Fibroblast of skin of abdomen (primary cell): ENCODE data around the gene TIPIN.
"Not testable (repeated sequence)": the region's sequence is repeated elsewhere in the genome, so short reads cannot be mapped to it uniquely, and the experiment has no call there.

Experiments used
- DNase-seq: peaks from one replicate; pipeline ENCODE4 v3.0.0-alpha.2; 2013

TIPIN gene

DNA sequence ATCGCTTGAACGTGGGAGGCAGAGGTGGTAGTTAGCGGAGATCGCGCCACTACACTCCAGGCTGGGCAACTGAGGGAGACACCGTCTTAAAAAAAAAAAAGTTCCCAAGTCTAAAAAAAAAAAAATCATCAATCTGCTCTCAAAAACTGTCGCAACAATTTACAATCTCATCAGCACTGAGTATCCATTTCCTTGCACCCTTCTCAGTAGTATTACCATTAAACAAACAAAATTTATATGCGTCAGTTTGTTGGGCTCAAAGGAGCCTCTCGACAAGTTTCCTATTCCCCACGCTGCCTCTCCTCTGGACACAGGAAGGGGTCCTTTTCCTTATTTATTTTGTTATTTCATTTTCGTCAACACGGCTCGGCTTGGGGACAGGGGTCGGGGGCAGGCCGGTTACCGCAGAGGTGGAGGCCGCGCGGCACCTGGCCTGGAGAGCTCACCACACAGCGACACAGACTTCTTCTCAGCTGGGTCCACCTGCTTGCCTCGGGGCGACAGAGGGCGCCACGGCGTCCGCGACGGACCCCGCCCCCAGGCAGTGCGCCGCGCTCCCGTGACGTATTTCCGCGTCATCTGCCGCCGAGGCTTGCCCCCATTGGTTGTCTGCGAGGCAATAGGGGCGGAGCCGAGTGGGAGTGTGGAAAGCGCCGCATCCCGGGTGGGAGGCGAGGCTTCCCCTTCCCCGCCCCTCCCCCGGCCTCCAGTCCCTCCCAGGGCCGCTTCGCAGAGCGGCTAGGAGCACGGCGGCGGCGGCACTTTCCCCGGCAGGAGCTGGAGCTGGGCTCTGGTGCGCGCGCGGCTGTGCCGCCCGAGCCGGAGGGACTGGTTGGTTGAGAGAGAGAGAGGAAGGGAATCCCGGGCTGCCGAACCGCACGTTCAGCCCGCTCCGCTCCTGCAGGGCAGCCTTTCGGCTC, 30.0 kb upstream of the TIPIN start, which contains the start of gene MAP2K1:
MAP2K1 (plus strand) TSS at position 709 of the 920 bp plus-strand sequence. CDS start 436 bp downstream, outside the sequence.
- peak; percentile 97 for DNase-seq

DNA sequence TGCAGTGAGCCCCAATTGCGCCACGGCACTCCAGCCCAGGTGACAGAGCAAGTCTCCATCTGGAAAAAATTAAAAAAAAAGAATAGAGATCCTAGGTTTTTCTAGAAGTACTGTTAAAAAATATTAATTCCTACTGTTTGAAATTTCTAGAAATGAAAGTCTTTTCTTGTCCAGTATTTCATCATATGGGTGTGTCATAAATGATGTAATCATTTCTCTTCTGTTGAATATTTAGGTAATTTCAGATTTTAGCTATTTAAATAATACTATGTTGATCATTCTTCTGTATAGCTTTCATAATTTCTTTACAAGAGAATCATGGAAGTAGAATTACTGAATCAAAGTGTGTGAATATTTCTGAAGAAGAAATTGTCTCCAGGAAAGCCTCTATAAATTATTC, 24.9 kb upstream of the TIPIN start:
- not testable (repeated sequence) for DNase-seq

DNA sequence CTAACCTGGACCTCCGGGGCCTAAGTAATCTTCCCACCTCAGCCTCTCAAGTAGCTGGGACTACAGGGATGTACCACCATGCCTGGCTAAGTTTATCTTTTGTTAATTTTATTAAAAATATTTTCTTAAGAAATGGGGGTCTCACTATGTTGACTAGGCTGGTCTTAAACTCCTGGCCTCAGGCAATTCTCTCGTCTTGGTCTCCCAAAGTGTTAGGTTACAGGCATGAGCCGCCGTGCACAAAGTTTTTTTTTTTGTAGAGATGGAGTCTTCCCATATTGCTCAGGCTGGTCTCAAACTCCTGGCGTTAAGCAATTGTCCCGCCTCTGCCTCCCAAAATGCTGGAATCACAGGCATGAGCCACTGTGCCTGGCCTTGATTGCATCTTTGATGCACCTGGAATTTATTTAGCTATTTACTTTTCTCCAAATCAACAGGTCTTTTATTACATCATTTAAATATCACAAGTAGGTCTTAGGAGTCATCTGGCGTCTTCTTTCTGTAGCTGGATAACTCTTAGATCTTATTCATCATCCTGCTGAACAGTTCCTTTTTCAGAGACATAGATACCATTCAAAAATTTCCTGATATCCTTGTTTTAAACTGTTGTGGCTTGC, 22.4 kb upstream of the TIPIN start:
- no peak for DNase-seq

DNA sequence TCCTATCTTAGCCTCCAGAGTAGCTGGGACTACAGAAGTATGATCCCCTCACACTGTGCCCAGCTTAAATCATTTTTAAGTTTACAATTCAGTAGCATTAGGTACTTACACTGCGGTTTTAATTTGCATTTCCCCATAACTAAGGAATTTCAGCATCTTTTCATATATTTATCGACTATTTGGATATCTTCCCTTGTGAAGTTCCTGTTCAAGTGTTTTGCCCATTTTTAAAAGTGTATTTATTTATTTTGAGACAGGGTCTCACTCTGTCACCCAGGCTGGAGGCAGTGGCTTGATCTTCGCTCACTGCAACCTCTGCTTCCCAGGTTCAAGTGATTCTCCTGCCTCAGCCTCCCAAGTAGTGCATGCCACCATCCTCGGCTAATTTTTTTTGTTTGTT, 17.7 kb upstream of the TIPIN start:
- DNase-seq, result no peak

DNA sequence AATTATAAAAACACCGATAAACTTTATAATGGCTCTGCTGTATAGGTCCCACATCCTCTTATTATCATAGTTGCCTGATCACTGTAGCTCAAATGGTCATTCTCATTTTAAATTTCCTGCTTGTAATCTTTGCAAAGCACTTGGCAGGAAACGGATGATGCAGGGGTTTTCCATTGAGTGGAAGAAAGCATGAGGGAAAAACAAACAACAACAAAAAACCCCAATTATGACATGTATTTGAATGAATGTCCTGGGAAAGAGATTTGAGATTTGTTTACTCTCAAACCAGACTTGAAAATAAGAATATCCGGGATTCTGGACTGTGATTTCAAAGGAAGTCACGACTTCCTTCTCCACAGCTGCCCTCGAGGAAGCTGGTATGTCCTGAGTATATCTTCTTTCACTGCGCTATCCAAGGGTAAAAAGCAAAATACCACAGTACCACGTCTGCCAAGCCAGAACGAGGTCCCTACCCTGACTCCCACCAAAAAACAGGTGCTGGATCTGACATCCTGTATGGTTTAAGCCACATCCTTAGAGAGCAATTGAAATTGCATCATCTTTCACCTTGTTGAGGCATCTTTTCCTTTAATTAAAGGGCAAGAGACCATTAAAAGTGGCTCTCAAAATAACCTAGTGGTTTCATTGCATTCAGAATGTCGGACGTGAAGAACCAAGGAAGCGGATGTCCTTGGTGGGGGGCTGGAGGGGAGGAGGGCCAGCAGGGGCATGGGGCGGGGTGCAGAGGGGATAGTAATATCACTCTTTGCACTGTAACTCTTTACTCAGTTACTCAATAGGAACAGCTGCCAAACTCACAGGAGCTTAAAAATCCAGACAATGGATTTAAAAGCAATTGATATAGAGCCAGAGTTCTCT, 13.5 kb upstream of the TIPIN start:
- DNase-seq, result peak; percentile 4

DNA sequence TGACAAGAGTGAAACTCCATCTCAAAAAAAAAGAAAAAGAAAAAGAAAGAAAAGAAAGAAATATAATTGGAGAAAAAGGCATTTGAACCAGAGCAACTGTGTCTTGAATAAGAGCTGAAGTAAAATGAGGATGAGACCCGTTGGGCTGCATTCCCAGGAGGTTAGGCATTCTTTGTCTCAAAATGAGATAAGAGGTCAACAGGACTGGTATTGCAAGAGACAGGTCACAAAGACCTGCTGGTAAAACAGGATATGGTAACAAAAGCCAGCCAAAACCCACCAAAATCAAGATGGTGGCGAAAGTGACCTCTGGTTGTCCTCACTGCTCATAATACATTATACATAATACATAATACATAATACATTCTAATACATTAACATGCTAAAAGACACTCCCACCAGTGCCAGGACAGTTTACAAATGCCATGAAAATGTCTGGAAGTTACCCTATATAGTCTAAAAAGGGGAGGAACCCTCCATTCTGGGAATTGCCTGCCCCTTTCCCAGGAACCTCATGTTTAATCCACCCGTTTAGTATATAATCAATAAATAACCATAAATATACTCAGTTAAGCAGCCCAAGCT, 8.6 kb upstream of the TIPIN start:
- no peak for DNase-seq

DNA sequence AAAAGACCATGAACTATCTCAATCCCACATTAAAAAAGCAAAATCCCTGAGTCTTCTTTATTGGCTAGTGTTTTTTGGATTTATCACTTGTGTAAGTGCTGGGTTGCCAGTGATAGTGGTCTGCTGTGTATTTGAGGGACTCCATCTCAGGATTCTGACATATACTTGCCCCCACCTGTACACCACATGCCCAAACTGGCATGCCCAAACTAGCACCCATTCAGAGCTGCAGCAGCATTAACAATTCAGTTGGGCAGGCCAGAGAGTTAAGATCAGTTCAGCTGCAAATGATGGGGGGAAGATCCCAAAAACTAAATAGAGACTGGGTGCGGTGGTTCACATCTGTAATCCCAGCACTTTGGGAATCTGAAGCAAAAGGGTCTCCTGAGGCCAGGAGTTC, 6.3 kb upstream of the TIPIN start:
- DNase-seq, result no peak

DNA sequence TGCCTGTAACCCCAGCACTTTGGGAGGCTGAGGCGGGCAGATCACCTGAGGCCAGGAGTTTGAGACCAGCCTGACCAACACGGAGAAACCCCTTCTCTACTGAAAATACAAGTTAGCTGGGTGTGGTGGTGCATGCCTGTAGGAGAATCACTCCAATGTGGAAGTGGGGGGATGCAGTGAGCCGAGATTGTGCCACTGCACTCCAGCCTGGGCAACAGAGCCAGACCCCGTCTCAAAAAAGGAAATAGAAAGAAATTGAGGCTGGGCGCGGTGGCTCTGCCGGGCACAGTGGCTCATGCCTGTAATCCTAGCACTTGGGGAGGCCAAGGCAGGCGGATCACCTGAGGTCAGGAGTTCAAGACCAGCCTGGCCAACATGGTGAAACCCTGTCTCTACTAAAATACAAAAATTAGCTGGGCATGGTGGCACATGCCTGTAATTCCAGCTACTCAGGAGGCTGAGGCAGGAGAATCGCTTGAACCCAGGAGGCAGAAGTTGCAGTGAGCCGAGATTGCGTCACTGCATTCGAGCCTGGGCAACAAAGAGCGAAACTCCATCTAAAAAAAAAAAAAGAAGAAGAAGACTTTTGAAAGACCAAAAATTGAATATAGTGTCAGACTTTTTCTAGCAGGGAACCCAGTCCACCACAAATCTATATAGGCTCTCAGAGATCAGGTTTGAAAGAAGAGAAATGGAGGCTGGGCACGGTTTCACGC, 5.4 kb upstream of the TIPIN start:
- not testable (repeated sequence) for DNase-seq

DNA sequence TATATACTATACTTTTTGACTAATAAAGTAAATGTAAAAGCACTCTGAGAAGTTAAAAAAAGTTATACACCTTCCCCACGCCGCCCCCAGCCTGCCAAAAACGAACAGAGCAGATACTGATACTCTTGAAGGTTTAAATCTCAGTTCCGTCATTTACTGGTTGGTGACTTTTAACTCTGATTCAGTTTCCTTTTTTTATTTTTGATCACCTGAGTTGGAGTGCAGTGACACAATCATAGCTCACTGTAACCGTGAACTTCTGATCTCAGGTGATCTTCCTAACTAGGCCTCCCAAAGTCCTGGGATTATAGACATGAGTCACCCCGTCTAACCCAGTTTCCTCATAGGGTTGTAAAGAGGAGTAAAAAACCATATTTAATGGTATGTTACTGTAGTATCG, 3.3 kb upstream of the TIPIN start:
- DNase-seq, result no peak

DNA sequence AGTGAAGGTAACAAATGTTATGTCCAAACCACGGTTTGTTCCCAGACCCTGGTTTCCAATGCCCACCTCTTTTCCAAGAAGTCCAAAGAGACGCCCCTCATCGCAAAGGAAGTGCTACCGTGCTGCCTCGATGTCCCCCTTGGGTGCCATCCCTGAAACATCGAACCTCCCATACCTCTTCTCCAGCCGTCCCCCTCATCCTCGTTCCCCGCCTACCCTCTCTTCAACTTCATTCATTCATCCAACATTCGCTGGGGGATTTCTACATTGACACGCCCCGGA, 467 bp downstream of the TIPIN start:
- DNase-seq, result no peak

DNA sequence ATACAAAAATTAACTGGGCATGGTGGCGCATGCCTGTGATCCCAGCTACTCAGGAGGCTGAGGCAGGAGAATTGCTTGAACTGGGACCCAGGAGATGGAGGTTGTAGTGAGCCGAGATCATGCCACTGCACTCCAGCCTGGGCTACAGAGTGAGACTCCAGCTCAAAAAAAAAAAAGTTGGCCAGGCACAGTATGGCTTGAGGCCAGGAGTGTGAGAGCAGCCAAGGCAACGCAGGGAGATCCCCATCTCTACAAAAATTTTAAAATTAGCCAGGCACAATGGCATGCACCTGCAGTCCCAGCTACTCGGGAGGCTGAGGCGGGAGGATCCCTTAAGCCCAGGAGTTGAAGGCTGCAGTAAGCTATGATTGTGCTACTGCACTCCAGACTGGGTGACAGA, 8.0 kb downstream of the TIPIN start:
- not testable (repeated sequence) for DNase-seq

DNA sequence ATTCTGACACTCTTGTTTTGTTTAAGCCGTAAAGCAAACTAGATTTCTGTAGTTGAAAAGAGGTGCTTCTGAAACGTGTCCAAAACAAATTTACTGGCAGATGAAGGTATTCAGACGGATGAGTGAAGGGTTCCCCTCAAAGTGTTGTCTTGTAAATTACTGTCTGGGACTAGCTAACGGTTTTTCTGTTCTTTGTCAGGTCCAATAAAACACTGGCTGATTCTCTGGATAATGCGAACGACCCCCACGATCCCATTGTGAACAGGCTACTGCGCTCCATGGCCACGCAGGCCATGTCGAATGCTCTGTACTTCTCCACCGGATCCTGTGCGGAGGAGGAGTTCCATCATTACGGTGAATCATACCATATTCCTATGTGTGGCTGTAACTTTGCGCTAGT, 27.7 kb downstream of the TIPIN start:
- no peak for DNase-seq

DNA sequence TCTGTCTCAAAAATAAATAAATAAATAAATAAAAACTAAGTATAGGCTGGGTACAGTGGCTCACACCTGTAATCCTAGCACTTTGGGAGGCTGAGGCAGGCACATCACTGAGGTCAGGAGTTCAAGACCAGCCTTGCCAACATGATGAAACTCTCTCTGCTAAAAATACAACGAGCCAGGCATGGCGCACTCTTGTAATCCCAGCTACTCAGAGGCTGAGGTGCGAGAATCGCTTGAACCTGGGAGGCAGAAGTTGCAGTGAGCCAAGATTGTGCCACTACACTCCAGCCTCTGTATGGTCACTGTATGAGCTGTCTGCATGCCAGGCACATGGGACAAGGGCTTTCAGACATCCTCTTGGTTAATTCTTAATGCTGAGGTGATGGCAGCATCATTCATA, 28.7 kb downstream of the TIPIN start:
- DNase-seq, result no peak

DNA sequence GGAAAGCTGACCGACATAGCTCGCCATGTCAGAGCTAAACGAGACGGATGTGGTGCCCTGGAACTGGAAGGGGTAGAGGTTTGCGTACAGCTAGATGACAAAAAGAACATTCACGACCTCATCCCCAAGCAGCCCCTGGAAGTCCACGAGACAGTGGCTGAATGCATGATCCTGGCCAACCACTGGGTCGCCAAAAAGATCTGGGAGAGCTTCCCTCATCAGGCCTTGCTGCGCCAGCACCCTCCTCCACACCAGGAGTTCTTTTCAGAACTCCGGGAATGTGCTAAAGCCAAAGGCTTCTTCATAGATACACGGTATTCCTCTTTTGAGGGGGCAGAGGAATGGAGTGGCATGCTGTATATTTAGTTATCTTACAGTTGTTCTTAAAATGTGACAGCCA, 30.4 kb downstream of the TIPIN start:
- no peak for DNase-seq

DNA sequence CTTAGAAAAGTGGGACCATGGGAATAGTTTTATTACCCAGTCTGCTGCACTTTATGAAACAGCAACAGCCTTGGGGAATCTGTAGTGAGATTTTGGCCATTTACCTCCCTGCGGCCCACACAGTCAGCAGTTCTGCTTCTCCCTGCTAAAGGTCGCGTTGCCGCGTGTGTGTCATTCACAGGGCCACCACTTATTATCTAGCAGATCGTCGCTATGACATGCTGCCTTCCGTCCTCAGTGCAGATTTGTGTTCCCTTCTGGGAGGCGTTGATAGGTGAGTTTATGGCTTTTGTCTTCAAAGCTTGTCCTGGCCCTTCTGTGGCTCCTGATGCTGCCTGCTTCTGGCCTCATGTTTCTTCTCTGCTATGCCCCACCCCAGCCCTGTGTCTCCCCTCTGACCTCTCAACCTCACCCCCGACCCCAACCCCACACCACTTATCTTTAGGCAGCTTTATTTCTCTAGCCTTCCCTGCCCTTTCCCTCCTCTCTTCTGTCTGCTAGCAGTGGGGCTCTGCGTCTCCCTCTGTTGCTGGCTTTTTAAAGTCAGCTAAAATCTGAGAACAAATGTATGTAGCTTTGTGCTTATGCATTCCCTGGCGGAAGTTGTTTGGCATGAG, 33.1 kb downstream of the TIPIN start:
- no peak for DNase-seq

DNA sequence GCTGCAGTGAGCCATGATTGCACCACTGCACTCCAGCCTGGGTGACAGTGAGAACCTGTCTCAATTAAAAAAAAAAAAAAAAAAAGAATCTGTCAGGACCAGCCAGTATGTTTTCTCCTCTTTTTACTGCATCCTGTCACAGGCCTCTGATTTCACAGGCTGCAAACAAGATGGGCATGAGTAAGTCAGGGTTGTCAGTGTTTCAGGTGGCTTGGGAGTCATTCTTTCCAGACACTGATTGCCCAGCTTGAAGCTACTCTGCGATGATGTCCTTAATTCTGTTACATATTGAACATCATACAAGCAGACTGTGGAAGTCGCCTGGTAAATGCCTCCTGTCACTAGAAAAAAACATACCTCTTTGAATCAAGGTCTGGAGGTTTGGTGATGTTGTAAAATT, 44.3 kb downstream of the TIPIN start:
- no peak for DNase-seq

DNA sequence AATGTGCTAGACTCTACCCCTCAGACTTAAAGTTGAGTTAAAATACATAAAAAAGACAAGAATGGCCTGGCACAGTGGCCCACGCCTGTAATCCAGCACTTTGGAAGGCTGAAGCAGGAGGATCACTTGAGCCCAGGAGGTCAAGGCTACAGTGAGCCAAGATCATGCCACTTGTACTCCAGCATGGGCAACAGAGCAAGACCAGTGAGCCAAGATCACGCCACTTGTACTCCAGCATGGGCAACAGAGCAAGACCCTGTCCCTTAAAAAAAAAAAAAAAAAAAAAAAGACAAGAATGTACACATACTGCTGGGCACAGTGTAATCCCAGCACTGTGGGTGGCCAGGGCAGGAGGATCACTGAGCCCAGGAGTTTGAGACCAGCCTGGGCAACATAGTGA, 45.7 kb downstream of the TIPIN start:
- no peak for DNase-seq

DNA sequence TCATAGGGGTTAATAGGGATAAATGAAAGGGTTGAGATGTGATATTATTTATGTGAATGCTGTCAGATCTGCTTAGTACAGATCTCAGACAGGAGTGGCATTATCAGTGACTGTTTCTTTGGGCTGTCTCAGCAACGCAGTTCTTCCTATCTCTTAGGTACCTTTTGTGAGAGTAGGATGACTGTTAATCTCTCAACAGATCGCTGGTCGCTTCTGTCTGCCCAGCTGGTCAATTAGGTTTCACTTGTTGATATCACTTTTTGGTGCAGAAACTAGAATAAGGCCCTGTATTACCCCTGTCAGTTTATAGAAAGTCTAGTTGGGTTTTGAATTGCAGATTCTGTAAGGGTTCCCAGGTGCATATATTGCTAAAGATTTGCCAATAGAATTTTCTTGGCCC, 46.7 kb downstream of the TIPIN start:
- DNase-seq, result no peak

DNA sequence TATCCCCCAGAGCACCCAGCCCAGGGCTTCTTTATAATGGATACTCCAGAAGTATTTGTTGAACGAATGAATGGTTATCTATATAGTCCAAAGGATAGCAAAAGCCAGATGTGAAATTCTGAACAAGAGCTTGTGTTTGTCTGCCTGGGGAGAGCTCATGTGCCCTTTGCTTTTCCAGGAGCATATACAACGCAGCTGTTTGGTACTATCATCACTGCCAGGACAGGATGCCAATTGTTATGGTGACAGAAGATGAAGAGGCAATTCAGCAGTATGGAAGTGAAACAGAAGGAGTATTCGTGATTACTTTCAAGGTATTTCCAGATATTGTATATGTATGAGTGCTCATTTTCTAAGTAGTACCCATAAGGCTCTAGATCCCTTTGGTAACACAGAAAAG, 48.0 kb downstream of the TIPIN start:
- no peak for DNase-seq

DNA sequence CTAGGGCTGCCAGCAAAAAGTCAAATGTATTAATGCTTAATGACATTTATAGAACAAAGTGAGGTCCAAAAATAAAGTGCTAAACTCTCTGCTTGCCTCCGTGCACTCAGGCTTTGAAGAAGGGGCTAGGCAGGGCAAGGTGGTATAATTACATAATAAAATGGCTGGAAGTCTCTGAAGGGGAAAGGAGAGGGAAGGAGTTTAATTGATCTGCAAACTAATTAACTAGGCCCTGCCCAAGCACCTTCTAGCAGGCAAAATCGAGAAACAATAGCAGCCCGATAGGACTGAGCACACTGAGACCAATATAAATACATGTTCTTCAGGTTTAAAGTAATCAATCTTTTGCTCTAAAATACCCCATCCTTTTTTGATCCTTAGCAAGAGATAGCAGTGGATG, 50.1 kb downstream of the TIPIN start:
- no peak for DNase-seq

DNA sequence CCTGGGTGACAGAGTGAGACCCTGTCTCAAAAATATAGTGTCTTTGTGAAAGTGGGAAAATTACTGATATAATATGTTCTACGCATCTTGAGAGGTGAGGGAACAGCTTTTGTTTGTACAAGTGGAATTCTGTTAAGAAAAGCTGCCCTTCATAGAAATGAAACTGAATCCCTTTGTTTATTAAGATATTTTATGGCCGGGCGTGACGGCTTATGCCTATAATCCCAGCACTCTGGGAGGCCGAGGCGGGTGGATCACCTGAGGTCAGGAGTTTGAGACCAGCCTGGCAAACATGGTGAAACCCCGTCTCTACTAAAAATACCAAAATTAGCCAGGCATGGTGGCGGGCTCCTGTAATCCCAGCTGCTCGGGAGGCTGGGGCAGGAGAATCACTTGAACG, 52.1 kb downstream of the TIPIN start:
- not testable (repeated sequence) for DNase-seq
